WTC11 (cell line): ENCODE measurements around the gene LCLAT1.

ENCODE experiments used
- NFATC4 ChIP-seq: fragments of 250-450 bp; sonication (Bioruptor Pico); IDR thresholded peaks from 2 replicates; pipeline ENCODE4 v1.9.0; 2021; ENCODE audit warnings: mild to moderate bottlenecking
- TP53 ChIP-seq: sonication (generic); formaldehyde crosslinking; IDR thresholded peaks from 2 replicates; pipeline ENCODE4 v1.8.1; 2023; ENCODE audit warnings: mild to moderate bottlenecking, missing genetic modification reagents
- TF ChIP-seq, protein P1 (sequence below): fragments of 200-600 bp; IDR thresholded peaks from 2 replicates; pipeline ENCODE4 v1.8.0; 2022; ENCODE audit warnings: antibody characterized with exemption
- TF ChIP-seq, protein P2 (sequence below): sonication (generic); formaldehyde crosslinking; IDR thresholded peaks from 2 replicates; pipeline ENCODE4 v1.8.1; 2023; ENCODE audit warnings: mild to moderate bottlenecking, missing genetic modification reagents, moderate library complexity

DNA sequence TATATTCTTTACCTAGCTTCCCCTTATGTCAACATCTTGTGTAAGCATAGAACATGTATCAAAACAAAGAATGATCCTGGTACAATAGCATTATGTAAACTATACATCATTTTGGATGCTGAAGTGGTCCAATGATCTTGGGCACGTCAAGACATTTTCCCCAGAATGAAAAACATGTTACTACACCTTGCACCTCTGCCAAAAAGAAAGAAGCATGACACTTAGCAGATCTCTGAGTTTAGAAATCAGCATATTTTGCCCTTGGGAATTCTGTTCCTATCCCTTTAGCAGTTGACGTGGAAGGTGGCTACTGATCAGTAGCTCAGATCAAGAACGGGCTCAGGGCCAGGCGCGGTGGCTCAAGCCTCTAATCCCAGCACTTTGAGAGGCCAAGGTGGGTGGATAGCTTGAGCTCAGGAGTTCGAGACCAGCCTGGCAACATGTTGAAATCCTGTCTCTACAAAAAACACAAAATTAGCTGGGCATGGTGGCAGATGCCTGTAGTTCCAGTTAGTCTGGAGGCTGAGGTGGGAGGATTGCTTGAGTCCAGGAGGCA, 1.7 kb upstream of the LCLAT1 start:
- TF ChIP-seq TP53 (CRISPR knock-in tag): no peak
- TF ChIP-seq, protein P1, sequence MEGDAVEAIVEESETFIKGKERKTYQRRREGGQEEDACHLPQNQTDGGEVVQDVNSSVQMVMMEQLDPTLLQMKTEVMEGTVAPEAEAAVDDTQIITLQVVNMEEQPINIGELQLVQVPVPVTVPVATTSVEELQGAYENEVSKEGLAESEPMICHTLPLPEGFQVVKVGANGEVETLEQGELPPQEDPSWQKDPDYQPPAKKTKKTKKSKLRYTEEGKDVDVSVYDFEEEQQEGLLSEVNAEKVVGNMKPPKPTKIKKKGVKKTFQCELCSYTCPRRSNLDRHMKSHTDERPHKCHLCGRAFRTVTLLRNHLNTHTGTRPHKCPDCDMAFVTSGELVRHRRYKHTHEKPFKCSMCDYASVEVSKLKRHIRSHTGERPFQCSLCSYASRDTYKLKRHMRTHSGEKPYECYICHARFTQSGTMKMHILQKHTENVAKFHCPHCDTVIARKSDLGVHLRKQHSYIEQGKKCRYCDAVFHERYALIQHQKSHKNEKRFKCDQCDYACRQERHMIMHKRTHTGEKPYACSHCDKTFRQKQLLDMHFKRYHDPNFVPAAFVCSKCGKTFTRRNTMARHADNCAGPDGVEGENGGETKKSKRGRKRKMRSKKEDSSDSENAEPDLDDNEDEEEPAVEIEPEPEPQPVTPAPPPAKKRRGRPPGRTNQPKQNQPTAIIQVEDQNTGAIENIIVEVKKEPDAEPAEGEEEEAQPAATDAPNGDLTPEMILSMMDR: no peak
- TF ChIP-seq, protein P2, sequence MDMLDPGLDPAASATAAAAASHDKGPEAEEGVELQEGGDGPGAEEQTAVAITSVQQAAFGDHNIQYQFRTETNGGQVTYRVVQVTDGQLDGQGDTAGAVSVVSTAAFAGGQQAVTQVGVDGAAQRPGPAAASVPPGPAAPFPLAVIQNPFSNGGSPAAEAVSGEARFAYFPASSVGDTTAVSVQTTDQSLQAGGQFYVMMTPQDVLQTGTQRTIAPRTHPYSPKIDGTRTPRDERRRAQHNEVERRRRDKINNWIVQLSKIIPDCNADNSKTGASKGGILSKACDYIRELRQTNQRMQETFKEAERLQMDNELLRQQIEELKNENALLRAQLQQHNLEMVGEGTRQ (CRISPR knock-in tag): no peak
- TF ChIP-seq NFATC4: no peak
